NOMO-1 treated with dmso at 0.1 percent for 144 hours (cell line): ENCODE results near the gene PEAK3.

Source experiments
- DNase-seq: peaks from one replicate; lab custom pipeline; 2025; ENCODE audit not compliant: unreplicated experiment; lab: John Stamatoyannopoulos, UW

Gene PEAK3

GRCh38 chr19:2251106-2252054 lies 30.6 kb downstream of the PEAK3 start:
- no peak for DNase-seq

- DNase-seq = no peak
These were observed 31.2 kb downstream of the PEAK3 start for GRCh38 chr19:2250766-2251105.

GRCh38 chr19:2249880-2250765 lies 31.9 kb downstream of the PEAK3 start:
- no peak for DNase-seq

GRCh38 chr19:2249010-2249866 lies 32.7 kb downstream of the PEAK3 start, which contains the start of gene AMH:
TSS of gene AMH (plus strand) at chr19:2249323. CDS start at chr19:2249333, 10 bp downstream.
- DNase-seq = no peak

- no peak for DNase-seq
These were observed 33.6 kb downstream of the PEAK3 start for GRCh38 chr19:2248136-2249009.

- DNase-seq = no peak
These were observed 34.4 kb downstream of the PEAK3 start for GRCh38 chr19:2247433-2248101.

GRCh38 chr19:2246801-2247361 lies 35.1 kb downstream of the PEAK3 start:
- no peak for DNase-seq

- DNase-seq = no peak
These were observed 35.9 kb downstream of the PEAK3 start for GRCh38 chr19:2246014-2246620.

GRCh38 chr19:2245273-2245672 lies 36.7 kb downstream of the PEAK3 start:
- DNase-seq = no peak

- DNase-seq = no peak
These were observed 37.5 kb downstream of the PEAK3 start for GRCh38 chr19:2244486-2244885.

GRCh38 chr19:2244125-2244411 lies 37.9 kb downstream of the PEAK3 start:
- DNase-seq = no peak

GRCh38 chr19:2243274-2244124 lies 38.5 kb downstream of the PEAK3 start:
- no peak for DNase-seq

- DNase-seq = no peak
These were observed 39.2 kb downstream of the PEAK3 start for GRCh38 chr19:2242816-2243215.

- no peak for DNase-seq
These were observed 39.9 kb downstream of the PEAK3 start for GRCh38 chr19:2242092-2242537.

GRCh38 chr19:2240881-2241760 lies 40.9 kb downstream of the PEAK3 start:
- DNase-seq = no peak

GRCh38 chr19:2239771-2240770 lies 41.9 kb downstream of the PEAK3 start:
- no peak for DNase-seq
